K562 (cell line): ENCODE data around the gene KRABD2.
A peak's percentile ranks its signal among the peaks of the same experiment; 100 is the strongest.

Source experiments
- ATAC-seq: fragments of 200-7000 bp; cut with Tn5 transposase; 3 replicates; pipeline ENCODE4 v1.9.1; 2020; ENCODE audit warnings: moderate library complexity
- BruUV-seq: library from RNA; stranded (reverse); fragments of 400-500 nt; replicated peaks from 2 replicates; lab custom pipeline; 2021; lab: Mats Ljungman, UMichigan
- CTCF ChIA-PET: fragments of 300-600 bp; formaldehyde crosslinking; extraction: SDS; loops from one replicate; lab custom pipeline; 2021; ENCODE audit warnings: low intra/inter-chr PET ratio; lab: Yijun Ruan, JAX
- POLR2A ChIA-PET: fragments of 300-600, 350-650 bp; sonication (Branson Sonifier 250); formaldehyde crosslinking; extraction: SDS; loops from one replicate; lab custom pipeline; 2021; ENCODE audit warnings: antibody characterized with exemption, inconsistent platforms; lab: Yijun Ruan, JAX
- DNase-seq, 4 experiments: peaks; one replicate each; pipeline versions ENCODE4 v3.0.0 to v3.0.0-alpha.2; 2011 to 2018; ENCODE audit warnings: low spot score in 3 of 4, mixed read lengths in 3 of 4; ENCODE audit errors: extremely low read depth in 1 of 4
- FAIRE-seq: peaks from 2 replicates; lab custom pipeline; 2011; peaks lifted over from hg19 to GRCh38; lab: Jason Lieb, UNC
- H2AFZ ChIP-seq: 2 replicates; pipeline ENCODE4 v1.6.0; 2011; ENCODE audit warnings: low read depth, low read length, control low read depth, inconsistent platforms
- H3K27ac ChIP-seq: fragments of 200-600 bp; 3 replicates; pipeline ENCODE4 v1.8.0; 2011; ENCODE audit warnings: low read depth, mild to moderate bottlenecking, control low read depth, inconsistent platforms, low read length, moderate library complexity, mixed read lengths; ENCODE audit errors: extremely low read depth
- H3K27me3 ChIP-seq, 2 experiments: fragments of 300-600 bp in 1 of 2; 2 replicates in 1 of 2; 3 replicates in 1 of 2; pipeline versions ENCODE4 v1.6.0 to v1.8.0; 2011; ENCODE audit warnings: inconsistent platforms in 2 of 2, low read length in 2 of 2, mild to moderate bottlenecking in 1 of 2, mixed read lengths in 1 of 2, moderate library complexity in 1 of 2; ENCODE audit not compliant: control insufficient read depth in 2 of 2, insufficient read depth in 2 of 2
- H3K36me3 ChIP-seq: fragments of 300-600 bp; 3 replicates; pipeline ENCODE4 v1.8.0; 2011; ENCODE audit warnings: mild to moderate bottlenecking, low read length, inconsistent platforms; ENCODE audit not compliant: control insufficient read depth, insufficient read depth
- H3K4me1 ChIP-seq, 2 experiments: fragments of 200-600 bp in 1 of 2; replicated peaks in 1 of 2; 2 replicates in 1 of 2; 3 replicates in 1 of 2; pipeline versions ENCODE4 v1.5.1 to v1.8.0; 2011; ENCODE audit warnings: inconsistent platforms in 2 of 2, low read length in 2 of 2, mild to moderate bottlenecking in 1 of 2, mixed read lengths in 1 of 2, moderate library complexity in 1 of 2; ENCODE audit not compliant: control insufficient read depth in 2 of 2, insufficient read depth in 2 of 2
- H3K4me2 ChIP-seq: 2 replicates; pipeline ENCODE4 v1.6.1; 2011; ENCODE audit warnings: low read length, control low read depth, inconsistent platforms, mixed read lengths; ENCODE audit not compliant: insufficient read depth
- H3K4me3 ChIP-seq: fragments of 200-600 bp; sonication (generic), shearing (Covaris generic); 2 replicates; pipeline ENCODE4 v1.5.1; 2016; ENCODE audit warnings: control low read depth, inconsistent platforms
- H3K79me2 ChIP-seq: fragments of 200-600 bp; 3 replicates; pipeline ENCODE4 v1.8.0; 2011; ENCODE audit warnings: low read length, inconsistent platforms; ENCODE audit not compliant: control insufficient read depth, insufficient read depth
- H3K9ac ChIP-seq, 2 experiments: 2 replicates each; pipeline versions ENCODE4 v1.6.0 to v1.6.1; 2011; ENCODE audit warnings: low read depth in 2 of 2, low read length in 2 of 2, control low read depth in 1 of 2, inconsistent platforms in 1 of 2, mild to moderate bottlenecking in 1 of 2, mixed read lengths in 1 of 2; ENCODE audit not compliant: insufficient read depth in 1 of 2
- H3K9me1 ChIP-seq: one replicate; pipeline ENCODE4 v1.6.0; 2011; ENCODE audit warnings: inconsistent platforms, mild to moderate bottlenecking, low read length, moderate library complexity; ENCODE audit not compliant: control insufficient read depth, insufficient read depth
- H3K9me3 ChIP-seq: replicated peaks from 2 replicates; pipeline ENCODE4 v1.5.1; 2011; ENCODE audit warnings: low read depth, low read length, inconsistent platforms; ENCODE audit not compliant: control insufficient read depth, insufficient read depth
- H4K20me1 ChIP-seq: replicated peaks from 2 replicates; pipeline ENCODE4 v1.6.1; 2011; ENCODE audit warnings: low read length, inconsistent platforms, mixed read lengths; ENCODE audit not compliant: control insufficient read depth, insufficient read depth
- FOXA3 ChIP-seq, 2 experiments: fragments of 450-650 bp in 1 of 2; sonication (generic) in 1 of 2; formaldehyde crosslinking; IDR thresholded peaks in 1 of 2; conservative IDR thresholded peaks in 1 of 2; 2 replicates each; pipeline versions ENCODE4 v1.4.0 to v1.8.0; 2020 to 2022; ENCODE audit warnings: mild to moderate bottlenecking in 2 of 2, missing genetic modification reagents in 1 of 2
- MEIS2 ChIP-seq: fragments of 450-650 bp; IDR thresholded peaks from 2 replicates; pipeline ENCODE4 v1.6.1; 2014; ENCODE audit warnings: mild to moderate bottlenecking; ENCODE audit not compliant: partially characterized antibody
- MTA1 ChIP-seq: fragments of 450-650 bp; IDR thresholded peaks from 2 replicates; pipeline ENCODE4 v1.6.1; 2017; ENCODE audit warnings: borderline replicate concordance
- ZNF76 ChIP-seq: fragments of 250-450 bp; sonication (Bioruptor Pico); IDR thresholded peaks from 2 replicates; pipeline ENCODE4 v1.4.0; 2020; ENCODE audit warnings: mild to moderate bottlenecking, moderate library complexity, borderline replicate concordance
- WGBS: fragments of 100-300 bp; shearing (Covaris generic); methylation state at CpG from one replicate; pipeline ENCODE4 v1.1.6; 2016; ENCODE audit warnings: low coverage, mixed read lengths; ENCODE audit not compliant: insufficient coverage; ENCODE audit errors: missing lambda C conversion rate; 5-methylcytosine and 5-hydroxymethylcytosine counted together
- in situ Hi-C: fragments of 300-500 bp; cut with MboI; formaldehyde crosslinking; loops from 4 replicates; pipeline ENCODE4 v1.15.0; 2018; ENCODE audit warnings: inconsistent platforms, mixed read lengths
- intact Hi-C: fragments of 100-400 bp; cut with micrococcal nuclease; formaldehyde crosslinking; loops from 2 replicates; pipeline ENCODE4 v1.14.2; 2022
- TF ChIP-seq, protein P1 (sequence below): sonication (generic); formaldehyde crosslinking; IDR thresholded peaks from 2 replicates; pipeline ENCODE4 v1.8.0; 2022; ENCODE audit warnings: missing genetic modification reagents, mild to moderate bottlenecking, borderline replicate concordance
- TF ChIP-seq, protein P2 (sequence below), 2 experiments: IDR thresholded peaks in 1 of 2; conservative IDR thresholded peaks in 1 of 2; 2 replicates each; pipeline ENCODE4 v1.6.1; 2016; ENCODE audit warnings: low read depth in 2 of 2, mild to moderate bottlenecking in 1 of 2, missing compliant biosample characterization in 1 of 2, missing genetic modification characterization in 1 of 2, moderate library complexity in 1 of 2

The KRABD2 gene

DNA sequence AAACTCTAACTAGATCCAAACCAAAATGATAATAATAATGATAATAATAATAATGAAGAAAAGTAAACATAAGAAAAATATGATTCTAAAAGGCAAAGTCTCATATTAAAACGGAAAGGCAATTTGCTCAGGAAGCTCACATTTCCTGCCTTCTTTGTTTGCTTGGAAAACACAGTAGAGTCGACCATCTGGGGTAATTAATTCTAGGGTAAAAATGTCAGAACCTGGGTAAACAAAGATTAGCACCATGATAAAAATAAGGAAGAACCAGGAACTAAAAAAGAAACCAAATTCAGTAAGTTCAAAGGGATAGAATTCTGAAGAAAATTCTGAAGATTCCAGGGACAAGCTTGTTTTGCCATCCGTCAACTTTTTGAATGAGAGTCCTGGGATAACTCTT is 16.2 kb downstream of the KRABD2 start:
- Histone ChIP-seq H4K20me1 (no peaks in the 10 kb centered on the region), H3K9ac (peak overlapping the region in 1 of 2 experiments; percentile 34; a peak in 1 of 4 replicates), H3K27me3 (no peaks in the 10 kb centered on the region), H3K27ac (no peak overlapping the region), H3K36me3 (no peaks in the 10 kb centered on the region), H2AFZ (peak overlapping the region; percentile 80), H3K4me3 (no peak overlapping the region), H3K9me3 (no peaks in the 10 kb centered on the region), H3K79me2 (no peaks in the 10 kb centered on the region), H3K4me1 (peaks cover 0 to 30% of the 10 kb centered on the region in 2 experiments; a peak in 4 of 5 replicates), H3K9me1 (no peaks in the 10 kb centered on the region), H3K4me2 (0 out of 2 replicates have a peak overlapping the region, but pooled peaks have one; percentile 51)
- ChIA-PET CTCF (no interaction called here), POLR2A (interaction anchor here (0.7 to 4.5 kb wide), 3 partner anchors 16 to 1316 kb away, joined by 3 to 25 read pairs (median 3); partner anchors contain the start of gene KRABD2)
- ATAC-seq (no peak), FAIRE-seq (no peak), DNase-seq (no peak)
- 30% methylated on average over 3 of the region's 3 CpGs for WGBS
- BruUV-seq: no TSS peak
- in situ Hi-C loops: no loop called here
- no peak for TF ChIP-seq MTA1
- no peak for TF ChIP-seq ZNF76 (CRISPR knock-in tag)
- TF ChIP-seq, protein P1, sequence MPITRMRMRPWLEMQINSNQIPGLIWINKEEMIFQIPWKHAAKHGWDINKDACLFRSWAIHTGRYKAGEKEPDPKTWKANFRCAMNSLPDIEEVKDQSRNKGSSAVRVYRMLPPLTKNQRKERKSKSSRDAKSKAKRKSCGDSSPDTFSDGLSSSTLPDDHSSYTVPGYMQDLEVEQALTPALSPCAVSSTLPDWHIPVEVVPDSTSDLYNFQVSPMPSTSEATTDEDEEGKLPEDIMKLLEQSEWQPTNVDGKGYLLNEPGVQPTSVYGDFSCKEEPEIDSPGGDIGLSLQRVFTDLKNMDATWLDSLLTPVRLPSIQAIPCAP (CRISPR knock-in tag): no peak
- TF ChIP-seq MEIS2: peak; percentile 63
- TF ChIP-seq, protein P2, sequence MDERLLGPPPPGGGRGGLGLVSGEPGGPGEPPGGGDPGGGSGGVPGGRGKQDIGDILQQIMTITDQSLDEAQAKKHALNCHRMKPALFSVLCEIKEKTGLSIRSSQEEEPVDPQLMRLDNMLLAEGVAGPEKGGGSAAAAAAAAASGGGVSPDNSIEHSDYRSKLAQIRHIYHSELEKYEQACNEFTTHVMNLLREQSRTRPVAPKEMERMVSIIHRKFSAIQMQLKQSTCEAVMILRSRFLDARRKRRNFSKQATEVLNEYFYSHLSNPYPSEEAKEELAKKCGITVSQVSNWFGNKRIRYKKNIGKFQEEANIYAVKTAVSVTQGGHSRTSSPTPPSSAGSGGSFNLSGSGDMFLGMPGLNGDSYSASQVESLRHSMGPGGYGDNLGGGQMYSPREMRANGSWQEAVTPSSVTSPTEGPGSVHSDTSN (CRISPR knock-in tag; IDR thresholded peaks at IDR 0.05; ENCODE audit: low read depth): no peak
- TF ChIP-seq, protein P2 (tag; conservative IDR thresholded peaks at IDR 0.05; ENCODE audit: low read depth): peak; percentile 38
- TF ChIP-seq FOXA3 (CRISPR knock-in tag; conservative IDR thresholded peaks at IDR 0.05 in 1 of 2, IDR thresholded peaks at IDR 0.05 in 1 of 2): peak in 1 of 2 experiments; percentile 86; a peak in 2 of 4 replicates
- intact Hi-C loops: no loop called here
